GM12878 (cell line): ENCODE results near the gene DNAH17. TPM values are rescaled to one million over a fixed set of nuclear protein-coding genes. Genes with fewer than 3 reads are reported as not detected.
A peak's percentile ranks its signal among the peaks of the same experiment; 100 is the strongest.

ENCODE experiments used
- BHLHE40 ChIP-seq, 2 experiments: fragments of 450-650 bp in 1 of 2; IDR thresholded peaks; 2 replicates each; pipeline ENCODE4 v1.6.1; 2011 to 2017; ENCODE audit warnings: low read depth in 2 of 2, borderline replicate concordance in 1 of 2, improper control_type of control experiment in 1 of 2, low read length in 1 of 2, mild to moderate bottlenecking in 1 of 2
- DPF2 ChIP-seq: fragments of 450-650 bp; IDR thresholded peaks from 2 replicates; pipeline ENCODE4 v1.6.1; 2017; ENCODE audit warnings: mild to moderate bottlenecking
- EED ChIP-seq: sonication (generic); IDR thresholded peaks from 2 replicates; pipeline ENCODE4 v1.6.1; 2016; ENCODE audit warnings: antibody characterized with exemption, low read depth
- EGR1 ChIP-seq, 2 experiments: IDR thresholded peaks; 1 replicate in 1 of 2; 2 replicates in 1 of 2; pipeline ENCODE4 v1.6.1; 2011 to 2012; ENCODE audit warnings: low read depth in 2 of 2, low read length in 2 of 2, borderline replicate concordance in 1 of 2, mild to moderate bottlenecking in 1 of 2, moderate library complexity in 1 of 2
- FOXM1 ChIP-seq: IDR thresholded peaks from 2 replicates; pipeline ENCODE4 v1.6.1; 2012; ENCODE audit warnings: low read depth, mild to moderate bottlenecking, inconsistent platforms, low read length, moderate library complexity
- GATAD2B ChIP-seq: fragments of 450-650 bp; conservative IDR thresholded peaks from 2 replicates; pipeline ENCODE4 v1.6.1; 2017; ENCODE audit warnings: low read depth, mild to moderate bottlenecking, moderate library complexity
- HDAC2 ChIP-seq: fragments of 200-600 bp; sonication (generic); IDR thresholded peaks from 2 replicates; pipeline ENCODE4 v1.6.1; 2017
- IRF3 ChIP-seq: fragments of 450-650 bp; IDR thresholded peaks from 2 replicates; pipeline ENCODE4 v1.6.1; 2014; ENCODE audit warnings: mild to moderate bottlenecking
- MEF2A ChIP-seq: IDR thresholded peaks from 2 replicates; pipeline ENCODE4 v1.6.1; 2011; ENCODE audit warnings: low read depth, mild to moderate bottlenecking, low read length, moderate library complexity; ENCODE audit not compliant: insufficient read depth
- PAX5 ChIP-seq: IDR thresholded peaks from 2 replicates; pipeline ENCODE4 v1.6.1; 2011; ENCODE audit warnings: low read depth, low read length, borderline replicate concordance
- PBX3 ChIP-seq: IDR thresholded peaks from 2 replicates; pipeline ENCODE4 v1.6.1; 2011; ENCODE audit warnings: mild to moderate bottlenecking, low read depth, low read length, moderate library complexity; ENCODE audit not compliant: insufficient replicate concordance
- RAD51 ChIP-seq: fragments of 450-650 bp; IDR thresholded peaks from 2 replicates; pipeline ENCODE4 v1.6.1; 2016; ENCODE audit warnings: moderate library complexity, mild to moderate bottlenecking, inconsistent platforms
- REST ChIP-seq: IDR thresholded peaks from 2 replicates; pipeline ENCODE4 v1.6.1; 2012; ENCODE audit warnings: mild to moderate bottlenecking, low read depth, low read length
- RUNX3 ChIP-seq: IDR thresholded peaks from 2 replicates; pipeline ENCODE4 v1.6.1; 2012; ENCODE audit warnings: low read length, inconsistent platforms
- SREBF1 ChIP-seq: IDR thresholded peaks from 2 replicates; pipeline ENCODE4 v1.6.1; 2012; ENCODE audit warnings: mild to moderate bottlenecking, low read length
- ZNF687 ChIP-seq: fragments of 450-650 bp; IDR thresholded peaks from 2 replicates; pipeline ENCODE4 v1.6.1; 2017; ENCODE audit warnings: mild to moderate bottlenecking, moderate library complexity
- polyA plus RNA-seq, 11 experiments: library from polyadenylated mRNA; depleted of rRNA in 4 of 11; unstranded in 6 of 11; stranded (reverse) in 5 of 11; fragments of >200 nt; fragmentation: Nextera tagmentation in 4 of 11; fragmentation: Illumina TruSeq in 1 of 11; extraction: Ambion mirVana in 4 of 11; extraction: Trizol in 1 of 11; gene quantifications; 1 replicate in 1 of 11; 2 replicates in 10 of 11; pipeline versions ENCODE4 v1.2.1 to v1.2.3, GENCODE V29; 2011 to 2016; ENCODE audit warnings: inconsistent platforms in 2 of 11, missing spikeins in 2 of 11, low read depth in 1 of 11
- total RNA-seq, 4 experiments: library from RNA; depleted of rRNA in 3 of 4; stranded (reverse); fragments of >200 nt in 3 of 4; fragmentation: Illumina TruSeq in 1 of 4; extraction: Trizol in 1 of 4; gene quantifications; 2 replicates each; pipeline versions ENCODE4 v1.2.1 to v1.2.3, GENCODE V29; 2013 to 2021
- TF ChIP-seq, protein P1 (sequence below): IDR thresholded peaks from 2 replicates; pipeline ENCODE4 v1.6.1; 2011; ENCODE audit warnings: low read depth, mild to moderate bottlenecking, low read length, moderate library complexity, borderline replicate concordance; ENCODE audit errors: extremely low read depth

The DNAH17 gene
- total and polyA plus RNA-seq, 10 of the 15 experiments (the other 5 are each of a cell fraction or from before 2014, with no cell fraction given), result 0.16 to 2.9 (median 0.56) TPM

DNA sequence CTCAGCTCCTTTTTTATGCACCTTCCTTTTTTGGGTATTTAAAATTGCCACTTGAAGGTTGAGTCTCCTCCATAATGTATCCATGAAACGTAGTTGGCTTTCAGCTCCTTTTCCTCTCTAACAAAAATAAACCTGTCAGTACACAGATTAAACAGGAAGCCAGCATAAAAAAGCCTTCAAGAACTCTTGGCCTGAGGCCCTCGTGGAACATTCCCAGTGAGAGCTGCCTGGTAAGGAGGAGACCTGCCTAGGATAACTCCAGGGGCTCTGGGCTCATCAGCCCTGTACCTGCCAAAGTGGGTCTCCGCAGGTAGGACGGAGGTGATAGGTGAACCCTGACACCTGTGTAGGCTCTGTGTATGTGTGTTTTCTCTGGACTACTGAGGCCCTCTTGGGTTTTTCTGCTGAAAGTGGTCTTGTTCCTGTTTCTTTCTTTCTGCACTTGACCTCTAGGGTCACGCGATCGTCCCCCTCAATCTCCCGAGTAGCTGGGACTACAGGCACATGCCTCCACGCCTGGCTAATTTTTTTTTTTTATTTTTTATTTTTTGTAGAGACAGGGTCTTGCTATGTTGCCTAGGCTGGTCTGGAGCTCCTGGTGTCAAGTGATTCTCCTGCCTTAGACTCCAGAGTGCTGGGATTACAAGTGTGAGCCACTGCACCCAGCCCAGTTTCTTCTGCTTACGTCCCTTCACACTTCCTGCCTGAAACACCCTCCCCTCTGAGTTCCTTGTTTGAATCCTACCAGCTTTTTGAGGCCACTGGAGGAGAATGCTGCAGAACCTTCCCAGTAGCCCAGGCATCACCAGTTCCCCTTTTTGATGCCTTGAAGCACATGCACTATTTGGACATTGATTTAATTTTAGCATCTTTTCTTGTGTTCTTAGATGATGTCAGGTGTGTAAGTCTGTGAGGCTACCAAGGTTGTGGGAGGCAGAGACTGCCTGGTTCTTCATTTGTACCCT lies 188.9 kb downstream of the DNAH17 start (continued):
- no peak; the same call in 1 of the 2 replicates for TF ChIP-seq DPF2
- TF ChIP-seq RAD51, result no peak
- no peak for TF ChIP-seq HDAC2
- no peak for TF ChIP-seq REST
- TF ChIP-seq RUNX3, result peak; percentile 48
- no peak for TF ChIP-seq EGR1 (IDR thresholded peaks at IDR 0.05; ENCODE audit: borderline replicate concordance in 1 of 2, low read depth in 2 of 2, low read length in 2 of 2)
- TF ChIP-seq ZNF687, result 0 out of 2 replicates have a peak, but pooled peaks have one; percentile 15
- TF ChIP-seq EED, result peak; percentile 93
- TF ChIP-seq, protein P1, sequence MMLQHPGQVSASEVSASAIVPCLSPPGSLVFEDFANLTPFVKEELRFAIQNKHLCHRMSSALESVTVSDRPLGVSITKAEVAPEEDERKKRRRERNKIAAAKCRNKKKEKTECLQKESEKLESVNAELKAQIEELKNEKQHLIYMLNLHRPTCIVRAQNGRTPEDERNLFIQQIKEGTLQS, result no peak
- no peak for TF ChIP-seq PAX5
- TF ChIP-seq FOXM1, result peak; percentile 25; the same call in 1 of the 2 replicates
- TF ChIP-seq MEF2A, result peak; percentile 68
- TF ChIP-seq IRF3, result no peak
- peak; percentile 58 to 66 for TF ChIP-seq BHLHE40 (IDR thresholded peaks at IDR 0.05; ENCODE audit: borderline replicate concordance in 1 of 2, low read depth in 2 of 2, low read length in 1 of 2)
- no peak for TF ChIP-seq PBX3
- no peak for TF ChIP-seq SREBF1
- TF ChIP-seq GATAD2B, result no peak
